ENCODE results near the gene ACSL3.

DNA sequence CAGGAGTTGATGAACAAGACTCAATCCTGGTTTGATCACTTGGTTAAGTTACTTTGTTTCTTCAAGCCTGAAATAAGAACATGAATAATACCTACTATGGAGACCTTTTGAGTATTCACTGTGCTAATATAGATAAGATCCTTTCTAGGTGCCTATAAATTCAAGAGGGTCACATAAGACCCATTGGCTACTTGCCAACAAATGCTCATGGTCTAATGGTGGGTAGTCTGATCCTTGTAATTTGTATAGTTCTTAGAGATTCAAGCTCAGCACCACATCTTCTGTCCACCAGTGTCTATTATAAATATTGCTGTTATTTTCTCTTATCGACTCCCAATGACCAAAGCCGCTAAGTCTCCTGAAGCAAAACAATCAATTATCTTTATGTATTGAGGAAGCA lies 27.4 kb upstream of the ACSL3 start:
- TF ChIP-seq CTCF (IDR thresholded peaks at IDR 0.05) = no peak
- TF ChIP-seq POLR2AphosphoS5 (IDR thresholded peaks at IDR 0.05) = no peak
- TF ChIP-seq EP300 (IDR thresholded peaks at IDR 0.05) = no peak

All from sigmoid colon (tissue), 4 donors.